ENCODE measurements around the gene PTGDR2.

PTGDR2 gene

DNA sequence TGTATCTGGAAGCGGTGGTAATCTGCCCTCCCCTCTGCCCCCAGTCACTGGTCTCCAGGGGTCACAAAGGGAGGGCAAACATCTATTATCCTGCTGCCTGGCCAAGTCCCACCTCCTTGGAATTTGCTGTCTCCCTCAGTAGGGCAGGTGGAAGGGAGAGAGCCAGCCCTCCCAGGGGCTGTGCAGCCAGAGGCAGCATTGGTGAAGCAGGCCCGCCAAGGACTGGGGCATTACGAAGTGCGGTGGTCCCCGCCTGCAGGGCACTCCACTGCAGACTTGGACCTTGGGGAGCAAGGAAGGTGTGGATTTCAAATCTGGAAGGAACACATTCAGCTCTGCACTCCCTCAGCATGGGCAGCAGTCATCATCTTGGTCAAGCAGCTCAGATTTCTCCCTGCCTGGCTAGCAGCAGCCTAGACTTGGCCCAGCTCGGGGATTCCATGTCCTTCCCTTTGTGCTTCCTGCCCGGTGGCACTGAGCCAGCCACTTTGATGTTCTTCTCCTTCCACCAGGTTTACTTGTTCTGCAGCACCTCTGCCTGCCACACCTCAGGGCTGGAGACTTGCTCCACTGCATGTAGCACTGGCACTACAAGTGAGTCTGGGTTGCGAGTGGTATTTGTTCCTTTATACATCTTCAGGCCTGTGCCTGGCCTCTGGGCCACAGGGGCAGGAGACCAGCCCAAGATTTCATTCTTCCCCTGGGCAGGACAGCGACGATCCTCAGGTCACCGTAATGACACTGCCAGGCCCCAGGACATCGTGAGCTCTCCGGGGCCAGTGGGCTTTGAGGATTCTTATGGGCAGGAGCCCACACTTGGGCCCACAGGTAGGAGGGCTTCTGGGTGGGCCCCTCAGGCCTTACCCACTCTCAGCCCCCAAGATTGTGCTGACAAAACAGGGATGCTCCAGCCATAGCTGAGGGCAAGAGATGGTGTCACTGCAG is 18.9 kb upstream of the PTGDR2 start:
- Histone ChIP-seq H3K9me3 (ENCODE audit: control insufficient read depth, low read length) (no peaks in the 10 kb centered on the region), H3K36me3 (ENCODE audit: control insufficient read depth, insufficient read depth, low read length) (peaks cover 11% of the 10 kb centered on the region), H3K27ac (ENCODE audit: insufficient read depth, low read length, poor library complexity, severe bottlenecking) (no peak overlapping the region), H3K4me1 (ENCODE audit: control insufficient read depth, insufficient read depth, low read length, poor library complexity, severe bottlenecking) (no peaks in the 10 kb centered on the region), H3K4me3 (ENCODE audit: insufficient read depth, low read depth, low read length, poor library complexity, severe bottlenecking) (no peak overlapping the region), H3K27me3 (replicated peaks; ENCODE audit: control insufficient read depth, insufficient read depth, low read length, poor library complexity, severe bottlenecking) (no peaks in the 10 kb centered on the region)
- DNase-seq: no peak

DNA sequence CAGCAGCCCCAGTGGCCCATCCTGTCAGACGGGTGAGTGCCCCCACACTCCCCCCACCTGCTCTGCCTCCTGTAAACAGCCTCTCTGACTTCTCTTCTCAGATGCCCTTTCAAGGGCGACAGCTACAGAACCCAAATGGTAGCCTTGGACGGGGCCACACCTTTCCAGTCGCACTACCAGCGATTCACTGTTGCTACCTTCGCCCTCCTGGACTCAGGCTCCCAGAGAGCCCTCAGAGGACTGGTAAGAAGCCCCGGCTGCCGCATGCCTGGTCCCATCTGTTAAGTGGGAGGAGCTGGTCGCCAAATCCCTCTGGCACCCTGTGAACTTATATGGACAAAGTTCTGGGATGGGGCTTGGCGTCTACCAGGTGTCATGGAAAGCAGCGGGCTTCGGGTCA is 17.8 kb upstream of the PTGDR2 start:
- DNase-seq: no peak
- Histone ChIP-seq H3K36me3 (ENCODE audit: control insufficient read depth, insufficient read depth, low read length) (peaks cover 2% of the 10 kb centered on the region), H3K4me3 (ENCODE audit: insufficient read depth, low read depth, low read length, poor library complexity, severe bottlenecking) (no peak overlapping the region), H3K9me3 (ENCODE audit: control insufficient read depth, low read length) (no peaks in the 10 kb centered on the region), H3K27me3 (replicated peaks; ENCODE audit: control insufficient read depth, insufficient read depth, low read length, poor library complexity, severe bottlenecking) (no peaks in the 10 kb centered on the region), H3K4me1 (ENCODE audit: control insufficient read depth, insufficient read depth, low read length, poor library complexity, severe bottlenecking) (no peaks in the 10 kb centered on the region), H3K27ac (ENCODE audit: insufficient read depth, low read length, poor library complexity, severe bottlenecking) (no peak overlapping the region)

DNA sequence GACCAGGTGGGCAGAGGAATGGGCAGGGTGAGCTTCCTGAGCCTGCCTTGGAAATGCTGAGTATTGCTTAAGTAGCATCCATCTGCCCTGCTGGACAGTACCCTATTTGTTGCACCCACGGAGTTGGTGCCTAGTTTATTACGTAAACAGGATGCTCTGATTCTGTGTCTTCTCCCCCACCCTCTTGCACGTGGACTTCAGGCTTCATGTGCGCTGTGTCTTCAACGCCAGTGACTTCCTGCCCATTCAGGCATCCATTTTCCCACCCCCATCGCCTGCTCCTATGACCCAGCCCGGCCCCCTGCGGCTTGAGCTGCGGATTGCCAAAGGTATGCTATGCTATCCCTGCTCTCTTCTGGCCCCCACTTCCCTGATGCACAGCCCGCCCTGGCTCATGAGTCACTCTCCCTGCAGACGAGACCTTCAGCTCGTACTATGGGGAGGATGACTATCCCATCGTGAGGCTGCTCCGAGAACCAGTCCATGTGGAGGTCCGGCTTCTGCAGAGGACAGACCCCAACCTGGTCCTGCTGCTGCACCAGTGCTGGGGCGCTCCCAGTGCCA is 17.3 kb upstream of the PTGDR2 start:
- Histone ChIP-seq H3K36me3 (ENCODE audit: control insufficient read depth, insufficient read depth, low read length) (no peaks in the 10 kb centered on the region), H3K4me1 (ENCODE audit: control insufficient read depth, insufficient read depth, low read length, poor library complexity, severe bottlenecking) (no peaks in the 10 kb centered on the region), H3K27me3 (replicated peaks; ENCODE audit: control insufficient read depth, insufficient read depth, low read length, poor library complexity, severe bottlenecking) (no peaks in the 10 kb centered on the region), H3K4me3 (ENCODE audit: insufficient read depth, low read depth, low read length, poor library complexity, severe bottlenecking) (no peak overlapping the region), H3K27ac (ENCODE audit: insufficient read depth, low read length, poor library complexity, severe bottlenecking) (no peak overlapping the region), H3K9me3 (ENCODE audit: control insufficient read depth, low read length) (no peaks in the 10 kb centered on the region)
- no peak for DNase-seq

DNA sequence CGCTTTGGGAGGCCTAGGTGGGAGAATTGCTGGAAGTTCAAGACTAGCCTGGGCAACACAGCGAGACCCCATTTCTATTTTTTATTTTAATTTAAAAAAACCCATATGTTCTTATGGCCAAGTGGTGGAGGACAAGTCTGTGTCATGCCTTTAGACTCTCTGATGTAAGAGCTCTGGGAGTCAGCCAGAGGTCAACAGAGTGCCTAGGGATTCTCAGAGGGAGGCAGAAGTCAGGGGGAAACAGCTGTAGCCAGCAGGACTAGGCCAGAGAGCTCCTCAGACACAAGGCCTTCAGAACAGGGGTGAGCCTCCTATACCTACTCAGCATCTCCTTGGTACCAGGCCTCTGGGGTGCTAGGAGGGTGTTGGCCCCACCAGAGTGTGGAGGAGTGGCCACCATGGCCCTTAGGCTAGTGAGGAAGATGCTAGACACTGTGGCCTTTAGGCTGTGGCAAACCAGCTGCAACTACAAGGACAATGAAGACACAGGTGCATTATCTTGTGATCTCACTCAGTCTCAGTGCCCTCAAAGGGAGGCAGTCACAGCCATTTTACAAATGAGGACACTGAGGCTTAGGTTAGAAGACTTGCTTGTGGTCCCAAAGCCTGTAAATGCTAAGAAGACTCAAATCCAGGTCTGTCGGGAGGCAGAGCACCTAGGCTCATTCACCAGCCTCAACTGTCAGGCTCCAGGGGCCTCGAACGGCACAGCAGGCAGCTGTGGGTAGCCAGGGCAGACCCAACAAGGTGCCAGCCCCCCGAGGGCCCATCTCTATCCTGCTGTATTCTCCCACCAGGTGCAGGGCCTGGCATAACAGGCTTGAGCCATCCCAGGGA is 16.6 kb upstream of the PTGDR2 start:
- H3K4me1 ChIP-seq (ENCODE audit: control insufficient read depth, insufficient read depth, low read length, poor library complexity, severe bottlenecking): no peaks in the 10 kb centered on the region
- H3K27ac ChIP-seq (ENCODE audit: insufficient read depth, low read length, poor library complexity, severe bottlenecking): no peak overlapping the region
- H3K27me3 ChIP-seq (replicated peaks; ENCODE audit: control insufficient read depth, insufficient read depth, low read length, poor library complexity, severe bottlenecking): no peaks in the 10 kb centered on the region
- no peaks in the 10 kb centered on the region for H3K36me3 ChIP-seq (ENCODE audit: control insufficient read depth, insufficient read depth, low read length)
- no peak overlapping the region for H3K4me3 ChIP-seq (ENCODE audit: insufficient read depth, low read depth, low read length, poor library complexity, severe bottlenecking)
- DNase-seq: no peak
- H3K9me3 ChIP-seq (ENCODE audit: control insufficient read depth, low read length): no peaks in the 10 kb centered on the region

DNA sequence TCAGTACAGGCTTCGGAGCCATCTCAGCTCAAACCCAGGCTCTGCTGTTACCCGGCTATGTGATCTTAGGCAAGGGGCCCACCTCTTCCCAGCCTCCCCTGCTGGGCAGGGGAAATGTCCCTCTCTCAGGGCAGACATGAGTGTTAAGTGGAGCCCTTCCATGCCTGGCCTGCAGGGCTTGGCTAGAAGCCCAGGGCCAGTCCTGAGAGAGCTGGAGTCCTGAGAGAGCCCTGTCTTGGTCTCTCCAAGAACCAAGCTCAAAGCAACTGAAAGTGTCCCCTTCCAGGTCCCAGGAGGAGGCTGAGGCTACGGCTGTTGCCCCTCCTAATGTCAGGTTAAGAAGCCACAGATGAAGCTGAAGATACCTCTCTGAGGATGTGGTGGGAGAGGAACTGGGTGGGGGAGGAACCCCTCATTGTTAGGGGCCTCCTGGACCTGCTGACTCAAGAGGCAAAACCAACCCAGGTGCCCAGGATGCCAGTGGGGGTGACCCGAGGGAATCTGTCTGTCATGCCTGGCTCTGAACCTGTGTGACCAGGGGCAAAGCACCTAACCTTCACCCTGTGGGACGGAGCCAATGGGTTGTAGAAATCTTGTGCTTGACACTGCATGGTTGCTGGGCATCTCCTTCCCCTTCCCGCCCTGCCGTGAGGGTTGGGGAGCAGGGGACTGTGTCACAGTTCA is 15.8 kb upstream of the PTGDR2 start:
- no peak overlapping the region for H3K27ac ChIP-seq (ENCODE audit: insufficient read depth, low read length, poor library complexity, severe bottlenecking)
- H3K36me3 ChIP-seq (ENCODE audit: control insufficient read depth, insufficient read depth, low read length): no peaks in the 10 kb centered on the region
- DNase-seq: no peak
- no peaks in the 10 kb centered on the region for H3K27me3 ChIP-seq (replicated peaks; ENCODE audit: control insufficient read depth, insufficient read depth, low read length, poor library complexity, severe bottlenecking)
- H3K9me3 ChIP-seq (ENCODE audit: control insufficient read depth, low read length): no peaks in the 10 kb centered on the region
- H3K4me1 ChIP-seq (ENCODE audit: control insufficient read depth, insufficient read depth, low read length, poor library complexity, severe bottlenecking): no peaks in the 10 kb centered on the region
- no peak overlapping the region for H3K4me3 ChIP-seq (ENCODE audit: insufficient read depth, low read depth, low read length, poor library complexity, severe bottlenecking)

DNA sequence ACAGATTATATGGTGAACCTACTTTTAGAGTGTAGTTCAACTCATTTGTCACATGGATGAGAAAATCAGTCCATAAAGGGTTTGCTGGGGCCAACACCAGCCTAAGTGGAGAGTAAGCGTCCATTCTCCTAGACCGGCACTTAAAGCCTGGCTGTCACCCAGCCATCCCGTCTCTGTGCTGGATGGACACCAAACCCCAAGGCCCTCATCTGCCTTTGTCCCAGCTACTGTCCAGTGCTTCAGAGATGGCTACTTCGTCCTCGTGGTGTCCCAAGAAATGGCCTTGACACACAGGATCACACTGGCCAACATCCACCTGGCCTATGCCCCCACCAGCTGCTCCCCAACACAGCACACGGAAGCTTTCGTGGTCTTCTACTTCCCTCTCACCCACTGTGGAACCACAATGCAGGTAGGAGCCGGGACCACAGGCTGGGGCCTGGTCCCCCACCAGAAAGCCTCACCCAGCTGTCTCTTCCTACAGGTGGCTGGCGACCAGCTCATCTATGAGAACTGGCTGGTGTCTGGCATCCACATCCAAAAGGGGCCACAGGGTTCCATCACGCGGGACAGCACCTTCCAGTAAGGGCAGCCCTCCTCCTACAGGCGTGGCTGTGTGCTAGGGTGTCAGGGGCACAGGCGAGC is 15.1 kb upstream of the PTGDR2 start:
- H3K27me3 ChIP-seq (replicated peaks; ENCODE audit: control insufficient read depth, insufficient read depth, low read length, poor library complexity, severe bottlenecking): no peaks in the 10 kb centered on the region
- H3K4me1 ChIP-seq (ENCODE audit: control insufficient read depth, insufficient read depth, low read length, poor library complexity, severe bottlenecking): no peaks in the 10 kb centered on the region
- no peak overlapping the region for H3K27ac ChIP-seq (ENCODE audit: insufficient read depth, low read length, poor library complexity, severe bottlenecking)
- DNase-seq: no peak
- no peak overlapping the region for H3K4me3 ChIP-seq (ENCODE audit: insufficient read depth, low read depth, low read length, poor library complexity, severe bottlenecking)
- H3K36me3 ChIP-seq (ENCODE audit: control insufficient read depth, insufficient read depth, low read length): no peaks in the 10 kb centered on the region
- H3K9me3 ChIP-seq (ENCODE audit: control insufficient read depth, low read length): no peaks in the 10 kb centered on the region

DNA sequence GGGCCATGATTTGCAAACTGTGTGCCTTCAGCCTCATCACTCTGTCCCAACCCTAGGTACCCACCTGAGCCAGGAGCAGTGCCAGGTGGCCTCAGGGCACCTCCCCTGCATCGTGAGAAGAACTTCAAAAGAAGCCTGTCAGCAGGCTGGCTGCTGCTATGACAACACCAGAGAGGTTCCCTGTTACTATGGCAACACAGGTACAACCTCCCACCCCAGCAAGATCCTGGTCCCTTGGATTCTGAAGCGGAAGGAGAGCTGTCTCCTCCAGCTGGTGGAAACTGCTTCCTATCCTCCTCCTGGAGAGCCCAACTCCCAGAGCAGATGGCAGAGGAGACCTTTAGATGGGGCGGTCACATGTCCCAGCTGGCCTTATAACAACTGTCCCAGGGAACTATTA is 14.5 kb upstream of the PTGDR2 start:
- no peaks in the 10 kb centered on the region for H3K9me3 ChIP-seq (ENCODE audit: control insufficient read depth, low read length)
- no peaks in the 10 kb centered on the region for H3K4me1 ChIP-seq (ENCODE audit: control insufficient read depth, insufficient read depth, low read length, poor library complexity, severe bottlenecking)
- H3K4me3 ChIP-seq (ENCODE audit: insufficient read depth, low read depth, low read length, poor library complexity, severe bottlenecking): no peak overlapping the region
- no peak overlapping the region for H3K27ac ChIP-seq (ENCODE audit: insufficient read depth, low read length, poor library complexity, severe bottlenecking)
- DNase-seq: no peak
- no peaks in the 10 kb centered on the region for H3K27me3 ChIP-seq (replicated peaks; ENCODE audit: control insufficient read depth, insufficient read depth, low read length, poor library complexity, severe bottlenecking)
- H3K36me3 ChIP-seq (ENCODE audit: control insufficient read depth, insufficient read depth, low read length): no peaks in the 10 kb centered on the region

DNA sequence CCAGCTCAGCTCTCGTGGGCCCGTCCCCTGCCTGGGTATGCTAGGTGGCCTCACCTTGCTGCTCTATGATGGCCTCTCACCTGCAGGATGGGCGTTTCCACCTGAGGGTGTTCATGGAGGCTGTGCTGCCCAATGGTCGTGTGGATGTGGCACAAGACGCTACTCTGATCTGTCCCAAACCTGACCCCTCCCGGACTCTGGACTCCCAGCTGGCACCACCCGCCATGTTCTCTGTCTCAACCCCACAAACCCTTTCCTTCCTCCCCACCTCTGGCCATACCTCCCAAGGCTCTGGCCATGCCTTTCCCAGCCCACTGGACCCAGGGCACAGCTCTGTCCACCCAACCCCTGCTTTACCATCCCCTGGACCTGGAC is 13.7 kb upstream of the PTGDR2 start:
- no peak for DNase-seq
- Histone ChIP-seq H3K36me3 (ENCODE audit: control insufficient read depth, insufficient read depth, low read length) (no peaks in the 10 kb centered on the region), H3K27me3 (replicated peaks; ENCODE audit: control insufficient read depth, insufficient read depth, low read length, poor library complexity, severe bottlenecking) (no peaks in the 10 kb centered on the region), H3K27ac (ENCODE audit: insufficient read depth, low read length, poor library complexity, severe bottlenecking) (no peak overlapping the region), H3K4me1 (ENCODE audit: control insufficient read depth, insufficient read depth, low read length, poor library complexity, severe bottlenecking) (no peaks in the 10 kb centered on the region), H3K9me3 (ENCODE audit: control insufficient read depth, low read length) (no peaks in the 10 kb centered on the region), H3K4me3 (ENCODE audit: insufficient read depth, low read depth, low read length, poor library complexity, severe bottlenecking) (no peak overlapping the region)

DNA sequence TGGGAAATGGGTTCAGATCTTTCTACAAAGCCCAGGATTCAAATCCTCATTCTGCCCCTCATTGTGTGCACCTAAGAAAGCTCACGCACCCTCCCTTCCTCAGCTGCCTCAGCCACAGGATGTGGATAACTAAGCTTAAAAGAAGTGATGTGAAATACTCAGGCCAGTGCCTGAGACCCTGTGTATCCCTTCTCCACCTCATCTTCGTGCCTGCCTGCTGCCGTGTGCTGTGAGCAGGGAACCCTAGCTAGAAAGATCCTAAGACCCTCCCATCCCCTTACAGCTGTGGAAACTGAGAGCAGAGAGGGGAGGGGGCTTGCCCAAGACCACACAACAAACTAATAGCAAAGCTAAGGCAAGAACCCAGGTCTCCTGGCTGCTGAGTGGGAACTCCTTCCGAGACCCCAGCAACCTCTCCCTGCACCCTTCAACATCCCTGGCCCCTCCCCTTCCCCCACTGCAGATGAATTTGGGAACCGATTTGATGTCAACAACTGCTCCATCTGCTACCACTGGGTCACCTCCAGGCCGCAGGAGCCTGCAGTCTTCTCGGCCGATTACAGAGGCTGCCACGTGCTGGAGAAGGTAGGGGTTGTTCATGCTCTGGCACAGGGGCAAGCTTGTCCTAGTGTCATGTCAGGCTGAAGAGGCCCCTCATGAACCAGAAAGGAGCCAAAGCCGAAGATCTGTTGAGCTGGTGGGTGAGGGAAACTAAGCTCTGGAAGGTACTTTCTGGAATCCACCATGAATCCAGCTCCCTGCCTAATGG is 13.1 kb upstream of the PTGDR2 start:
- Histone ChIP-seq H3K4me3 (ENCODE audit: insufficient read depth, low read depth, low read length, poor library complexity, severe bottlenecking) (no peak overlapping the region), H3K4me1 (ENCODE audit: control insufficient read depth, insufficient read depth, low read length, poor library complexity, severe bottlenecking) (no peaks in the 10 kb centered on the region)

More for the DNA sequence above, 13.1 kb upstream of the PTGDR2 start:
- no peak overlapping the region for H3K27ac ChIP-seq (ENCODE audit: insufficient read depth, low read length, poor library complexity, severe bottlenecking)
- DNase-seq: no peak
- no peaks in the 10 kb centered on the region for H3K36me3 ChIP-seq (ENCODE audit: control insufficient read depth, insufficient read depth, low read length)
- no peaks in the 10 kb centered on the region for H3K9me3 ChIP-seq (ENCODE audit: control insufficient read depth, low read length)
- no peaks in the 10 kb centered on the region for H3K27me3 ChIP-seq (replicated peaks; ENCODE audit: control insufficient read depth, insufficient read depth, low read length, poor library complexity, severe bottlenecking)

Data from effector memory CD4-positive, alpha-beta T cell (primary cell).